Activated naive CD4-positive, alpha-beta T cell treated with anti-CD3 and anti-CD28 coated beads, Interleukin-2, amount 50 U/mL, for 24 hours (primary cell): ENCODE measurements around the gene ASAP3.

Experiments
- H3K27ac Mint-ChIP-seq: one replicate; pipeline ENCODE4 v1.8.0; 2021; ENCODE audit warnings: mild to moderate bottlenecking, mixed read lengths
- H3K27me3 Mint-ChIP-seq: one replicate; pipeline ENCODE4 v1.8.0; 2021; ENCODE audit warnings: mixed read lengths
- H3K36me3 Mint-ChIP-seq: one replicate; pipeline ENCODE4 v1.8.0; 2021; ENCODE audit warnings: mixed read lengths
- H3K4me1 Mint-ChIP-seq: one replicate; pipeline ENCODE4 v1.8.0; 2021; ENCODE audit warnings: mixed read lengths
- H3K4me3 Mint-ChIP-seq: one replicate; pipeline ENCODE4 v1.8.0; 2021; ENCODE audit warnings: mild to moderate bottlenecking, mixed read lengths
- H3K9me3 Mint-ChIP-seq: one replicate; pipeline ENCODE4 v1.8.0; 2021; ENCODE audit warnings: mixed read lengths

Gene ASAP3

DNA sequence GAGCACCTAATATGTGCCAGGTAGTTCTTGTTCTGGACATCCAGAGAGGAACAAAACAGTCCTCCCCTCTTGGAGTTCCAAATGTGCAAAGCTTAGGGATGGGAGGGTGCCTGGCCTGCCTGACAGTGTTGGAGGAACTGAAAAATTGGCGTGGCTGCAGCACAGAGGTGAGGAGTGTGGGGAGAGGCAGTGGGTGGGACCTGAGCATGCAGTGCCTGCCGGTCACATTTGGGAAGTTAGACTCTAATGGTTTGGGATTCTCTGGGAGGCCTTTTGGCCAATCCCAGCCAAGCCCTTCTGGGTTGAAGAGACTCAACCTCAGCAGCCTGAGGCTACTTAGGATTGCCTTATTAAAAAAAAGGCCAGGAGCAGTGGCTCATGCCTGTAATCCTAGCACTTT is 57.2 kb downstream of the ASAP3 start:
- Mint-ChIP-seq H3K36me3 (no peaks in the 10 kb centered on the region), H3K27me3 (no peaks in the 10 kb centered on the region), H3K9me3 (no peaks in the 10 kb centered on the region), H3K4me3 (no peak overlapping the region), H3K27ac (no peak overlapping the region), H3K4me1 (peaks cover 21% of the 10 kb centered on the region)

DNA sequence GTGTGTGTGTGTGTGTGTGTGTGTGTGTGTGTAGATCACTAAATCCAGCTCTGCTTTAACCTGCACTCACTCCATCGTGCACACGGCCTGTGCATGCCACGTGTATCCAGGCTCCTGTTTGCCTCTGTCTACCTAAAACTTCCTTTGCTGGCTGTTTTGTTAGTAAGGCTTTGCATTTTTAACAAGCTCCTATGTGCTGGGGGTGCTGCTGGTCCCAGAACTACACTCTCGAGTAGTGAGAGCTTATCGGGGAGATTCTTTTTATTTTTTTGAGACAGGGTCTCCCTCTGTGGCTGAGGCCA is 58.8 kb downstream of the ASAP3 start:
- Mint-ChIP-seq H3K4me3 (peak overlapping the region; percentile 73), H3K36me3 (no peaks in the 10 kb centered on the region), H3K27me3 (no peaks in the 10 kb centered on the region), H3K27ac (no peak overlapping the region), H3K4me1 (peaks cover 29% of the 10 kb centered on the region), H3K9me3 (no peaks in the 10 kb centered on the region)

DNA sequence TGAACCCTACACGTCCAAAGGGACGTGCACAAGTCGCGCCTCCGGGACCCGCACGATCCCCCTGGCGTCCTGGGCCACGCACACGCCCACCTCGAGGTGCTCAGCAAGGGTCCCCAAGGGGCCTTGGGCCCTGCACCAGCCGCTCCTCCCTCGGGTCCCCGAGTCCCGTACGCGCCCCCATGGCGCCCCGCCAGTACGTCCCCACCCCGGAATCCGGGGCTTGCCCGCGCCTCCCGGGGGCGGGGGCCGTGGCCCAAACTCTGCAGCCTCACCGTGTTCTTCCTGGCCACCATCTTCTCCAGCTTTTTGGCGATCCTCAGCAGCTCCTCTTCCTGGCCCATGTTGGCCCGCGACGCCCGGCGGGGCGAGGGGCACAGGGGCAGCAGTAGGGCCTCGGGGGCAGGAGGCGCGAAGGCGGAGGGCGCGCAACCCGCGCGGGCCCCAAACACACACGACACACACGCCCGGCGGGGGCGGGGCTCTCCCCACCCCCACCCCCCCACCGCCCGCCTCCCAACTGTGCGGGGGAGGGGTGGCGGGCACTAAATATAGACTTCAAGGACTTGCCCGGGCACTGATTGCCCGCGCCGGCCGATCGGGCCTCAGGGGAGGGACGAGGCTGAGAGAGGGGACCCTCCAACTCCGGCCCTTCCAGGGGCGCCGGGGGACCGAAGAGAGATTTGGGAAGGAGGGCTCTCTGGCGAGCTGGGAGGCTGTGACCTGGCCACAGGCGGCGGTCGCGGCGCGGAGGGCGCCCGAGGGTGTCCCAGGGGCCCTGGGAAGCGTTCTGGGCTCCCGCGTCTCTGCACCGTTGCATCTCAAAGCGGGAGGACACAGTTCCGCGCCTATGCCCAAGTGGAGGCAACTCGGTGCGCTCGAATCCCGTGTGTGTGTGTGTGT is 59.4 kb downstream of the ASAP3 start, which contains the start of gene TCEA3:
TSS of gene TCEA3 (minus strand) at position 456 of the 900 bp plus-strand sequence. CDS start at position 341, 115 bp downstream.
- no peaks in the 10 kb centered on the region for H3K27me3 Mint-ChIP-seq
- H3K36me3 Mint-ChIP-seq: no peaks in the 10 kb centered on the region
- H3K4me1 Mint-ChIP-seq: peaks cover 33% of the 10 kb centered on the region

DNA sequence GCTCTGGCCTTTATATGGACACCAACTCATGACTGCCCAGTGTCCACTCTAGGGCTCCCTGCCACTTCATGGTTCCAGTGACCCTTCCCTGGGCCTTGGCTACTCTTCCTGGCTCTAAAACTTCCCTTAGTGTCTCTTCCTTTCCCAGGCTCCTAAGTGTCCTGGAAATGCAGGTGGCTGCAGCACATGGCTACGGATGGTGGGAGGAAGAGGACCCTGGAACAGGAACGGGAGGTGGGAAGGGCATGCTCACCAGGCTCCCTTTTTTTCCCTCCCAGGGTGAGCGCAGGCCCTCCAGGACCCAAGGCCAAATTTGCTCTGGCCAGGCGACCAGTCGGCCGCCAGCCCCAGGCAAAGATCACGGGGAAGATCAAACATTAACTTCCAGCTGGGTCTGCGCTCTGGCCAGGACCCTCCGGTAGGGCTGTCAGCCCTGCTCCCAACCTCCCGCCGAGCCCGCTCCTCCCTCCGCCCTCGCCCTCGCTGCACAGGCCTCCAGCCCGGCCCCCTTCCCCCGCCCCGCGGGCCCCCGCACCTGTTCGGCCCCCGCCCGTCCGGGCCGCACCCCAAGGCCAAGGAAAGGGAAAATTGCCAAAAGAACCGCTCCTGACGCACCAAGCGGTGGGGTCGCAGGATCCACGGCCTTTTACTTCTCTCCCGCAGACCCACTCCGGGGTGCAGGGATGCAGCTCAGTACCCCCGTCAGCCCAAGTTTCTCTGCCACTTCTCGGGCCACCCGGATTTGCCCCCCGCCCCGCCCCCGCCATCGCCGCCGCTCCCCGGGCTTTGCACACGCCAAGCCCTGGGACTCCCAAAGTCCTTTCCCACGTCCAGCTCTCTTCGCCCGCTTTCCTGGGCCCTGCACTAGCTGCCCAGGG is 60.3 kb downstream of the ASAP3 start:
- Mint-ChIP-seq H3K27me3 (no peaks in the 10 kb centered on the region), H3K4me1 (peaks cover 33% of the 10 kb centered on the region), H3K27ac (peak overlapping the region; percentile 86), H3K4me3 (peak overlapping the region; percentile 86), H3K9me3 (no peaks in the 10 kb centered on the region), H3K36me3 (no peaks in the 10 kb centered on the region)

More for the DNA sequence above, 59.4 kb downstream of the ASAP3 start, which contains the start of gene TCEA3:
- peak within 1 kb of the TSS; percentile 86 for H3K4me3 Mint-ChIP-seq
- no peaks in the 10 kb centered on the region for H3K9me3 Mint-ChIP-seq
- H3K27ac Mint-ChIP-seq: no peak within 1 kb of the TSS

DNA sequence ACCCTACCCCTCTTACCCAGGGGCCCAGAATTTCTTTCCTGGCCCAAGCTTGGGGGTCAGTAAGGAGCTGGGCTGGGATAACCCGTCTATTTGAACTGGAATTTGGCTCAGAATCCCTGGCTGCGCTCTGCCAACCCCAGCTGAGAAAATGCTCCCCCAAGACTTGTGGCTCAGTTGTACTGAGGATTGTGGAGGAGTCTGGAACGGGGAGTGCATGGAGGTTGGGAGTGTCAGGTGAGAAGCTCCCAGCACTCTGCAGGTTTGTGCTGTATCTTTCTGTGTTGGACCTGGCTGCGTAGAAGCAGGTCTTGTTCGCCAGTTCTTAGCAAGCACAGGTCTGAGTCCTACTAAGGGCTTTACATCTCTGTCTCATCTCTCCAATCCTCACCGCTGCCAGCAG is 61.0 kb downstream of the ASAP3 start:
- Mint-ChIP-seq H3K4me3 (peak overlapping the region; percentile 86), H3K27ac (peak overlapping the region; percentile 86), H3K27me3 (no peaks in the 10 kb centered on the region), H3K4me1 (peaks cover 33% of the 10 kb centered on the region), H3K9me3 (no peaks in the 10 kb centered on the region), H3K36me3 (no peaks in the 10 kb centered on the region)

DNA sequence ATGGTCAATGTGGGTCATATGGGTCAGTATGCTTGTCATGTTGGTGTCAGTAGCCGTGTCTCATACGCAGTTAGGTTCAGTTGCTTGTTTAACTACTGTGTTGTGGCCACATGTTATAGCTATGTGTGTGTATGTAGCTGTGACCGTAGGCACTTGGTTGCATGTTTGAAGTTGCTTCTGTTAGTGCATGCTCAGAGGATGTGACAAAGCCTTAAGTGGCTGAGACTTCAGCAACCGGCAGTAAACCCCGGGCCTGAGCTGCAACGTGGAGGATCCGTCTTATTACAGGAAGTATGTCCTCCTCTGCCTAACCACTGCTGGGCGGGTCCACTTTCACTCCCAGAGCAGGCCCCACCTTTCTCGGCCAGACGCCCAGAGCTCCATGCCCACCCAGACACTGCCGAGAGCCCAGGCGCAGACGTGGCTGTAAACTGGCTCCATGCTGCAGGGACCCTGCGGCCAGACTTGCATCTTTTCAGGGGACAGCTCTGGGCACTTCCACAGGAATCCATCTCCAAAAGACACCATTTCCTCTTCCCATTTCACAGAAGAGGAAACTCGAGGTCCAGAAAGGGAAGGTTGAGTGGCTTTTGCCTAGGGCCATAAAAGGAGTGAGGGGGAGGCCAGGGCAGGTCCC is 61.6 kb downstream of the ASAP3 start:
- Mint-ChIP-seq H3K36me3 (no peaks in the 10 kb centered on the region), H3K4me1 (peaks cover 33% of the 10 kb centered on the region), H3K4me3 (peak overlapping the region; percentile 86)

DNA sequence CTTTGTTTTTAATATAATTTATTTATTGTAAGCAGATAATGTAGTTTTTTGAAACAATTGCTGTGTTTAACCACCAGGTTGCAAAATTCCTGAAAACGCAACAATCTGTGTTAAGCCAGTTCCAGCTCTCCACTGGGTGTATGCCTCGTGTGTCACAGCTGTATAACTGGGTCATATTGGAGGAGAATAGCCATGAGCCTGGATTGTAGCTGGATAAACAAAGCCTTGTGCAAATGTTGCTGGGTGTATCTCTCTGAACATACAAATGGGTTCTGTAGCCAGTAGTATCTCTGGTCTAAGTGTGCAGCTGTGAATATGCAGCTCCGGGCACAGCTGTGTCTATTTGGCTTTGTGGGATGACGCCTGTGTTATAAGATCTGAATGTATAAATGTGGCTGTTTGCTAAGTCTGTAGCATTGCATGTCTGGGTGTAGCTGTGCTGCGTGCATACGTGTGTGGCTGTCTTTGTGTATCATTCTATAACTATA is 62.2 kb downstream of the ASAP3 start:
- H3K36me3 Mint-ChIP-seq: no peaks in the 10 kb centered on the region
- no peaks in the 10 kb centered on the region for H3K9me3 Mint-ChIP-seq
- peaks cover 33% of the 10 kb centered on the region for H3K4me1 Mint-ChIP-seq
- no peaks in the 10 kb centered on the region for H3K27me3 Mint-ChIP-seq
- H3K27ac Mint-ChIP-seq: no peak overlapping the region
- no peak overlapping the region for H3K4me3 Mint-ChIP-seq

More for the DNA sequence above, 61.6 kb downstream of the ASAP3 start:
- H3K27me3 Mint-ChIP-seq: no peaks in the 10 kb centered on the region
- H3K9me3 Mint-ChIP-seq: no peaks in the 10 kb centered on the region
- no peak overlapping the region for H3K27ac Mint-ChIP-seq

DNA sequence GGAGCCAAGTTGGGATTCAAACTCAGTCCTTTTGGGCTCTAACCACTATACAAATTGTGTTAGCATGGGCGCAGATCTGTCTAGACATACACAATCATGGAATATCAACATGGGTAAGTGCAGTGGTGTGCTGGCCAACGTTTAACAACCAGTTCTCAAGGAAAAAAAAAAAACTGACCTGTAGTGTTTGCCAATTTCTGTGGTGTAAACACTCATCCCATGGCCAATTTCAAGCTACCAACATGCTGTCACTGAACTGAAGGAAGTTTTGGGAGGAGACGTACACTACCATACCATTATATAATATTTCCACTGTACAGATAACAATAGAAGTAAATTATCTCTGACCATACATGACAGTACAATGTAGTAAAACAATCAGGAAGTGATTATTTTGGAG is 62.6 kb downstream of the ASAP3 start:
- no peak overlapping the region for H3K27ac Mint-ChIP-seq
- peaks cover 33% of the 10 kb centered on the region for H3K4me1 Mint-ChIP-seq
- H3K36me3 Mint-ChIP-seq: no peaks in the 10 kb centered on the region
- H3K27me3 Mint-ChIP-seq: no peaks in the 10 kb centered on the region
- no peaks in the 10 kb centered on the region for H3K9me3 Mint-ChIP-seq
- H3K4me3 Mint-ChIP-seq: no peak overlapping the region

DNA sequence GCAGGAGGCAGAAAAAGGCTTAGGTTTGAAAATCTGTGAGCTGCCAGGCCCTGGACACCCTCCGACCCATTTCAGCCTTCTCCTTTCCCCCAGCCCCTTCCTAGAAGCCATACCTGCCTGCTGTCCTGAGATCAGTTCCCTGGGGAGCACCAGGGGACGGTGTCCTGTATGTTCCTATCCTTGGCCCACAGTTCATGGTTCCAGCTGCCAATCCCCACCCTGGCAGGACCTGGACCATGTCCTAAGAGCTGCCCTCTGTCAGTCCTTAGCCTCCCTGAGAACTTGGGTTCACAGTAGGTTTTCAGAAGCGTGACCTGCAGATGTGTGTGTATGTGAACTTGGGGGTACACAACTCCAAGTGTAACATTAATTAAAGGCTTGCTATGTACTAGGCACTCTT is 63.2 kb downstream of the ASAP3 start:
- Mint-ChIP-seq H3K9me3 (no peaks in the 10 kb centered on the region), H3K4me3 (no peak overlapping the region), H3K27me3 (no peaks in the 10 kb centered on the region), H3K36me3 (no peaks in the 10 kb centered on the region), H3K4me1 (peaks cover 33% of the 10 kb centered on the region), H3K27ac (no peak overlapping the region)

DNA sequence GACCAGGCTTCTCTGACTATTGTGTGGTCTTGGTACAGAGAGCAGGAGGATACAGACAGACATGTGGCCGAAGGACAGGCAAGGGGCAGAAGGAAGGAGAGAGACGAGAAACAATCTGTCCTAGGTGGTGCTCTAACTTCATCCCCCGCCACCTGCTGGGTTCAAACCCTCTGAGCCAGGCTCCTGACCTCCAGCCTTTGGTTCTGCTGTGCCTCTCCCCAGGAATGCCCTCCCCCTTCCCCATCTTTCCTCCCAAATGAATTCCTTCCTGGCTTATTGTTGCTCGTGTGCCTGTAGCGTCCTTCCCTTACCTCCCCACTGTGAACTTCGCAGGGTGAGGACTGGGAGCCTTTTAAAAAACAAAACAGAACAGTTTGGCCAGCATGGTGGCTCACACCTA is 64.8 kb downstream of the ASAP3 start:
- H3K4me1 Mint-ChIP-seq: peaks cover 32% of the 10 kb centered on the region
- H3K9me3 Mint-ChIP-seq: no peaks in the 10 kb centered on the region
- H3K27me3 Mint-ChIP-seq: no peaks in the 10 kb centered on the region
- H3K4me3 Mint-ChIP-seq: no peak overlapping the region
- H3K27ac Mint-ChIP-seq: no peak overlapping the region
- H3K36me3 Mint-ChIP-seq: no peaks in the 10 kb centered on the region

DNA sequence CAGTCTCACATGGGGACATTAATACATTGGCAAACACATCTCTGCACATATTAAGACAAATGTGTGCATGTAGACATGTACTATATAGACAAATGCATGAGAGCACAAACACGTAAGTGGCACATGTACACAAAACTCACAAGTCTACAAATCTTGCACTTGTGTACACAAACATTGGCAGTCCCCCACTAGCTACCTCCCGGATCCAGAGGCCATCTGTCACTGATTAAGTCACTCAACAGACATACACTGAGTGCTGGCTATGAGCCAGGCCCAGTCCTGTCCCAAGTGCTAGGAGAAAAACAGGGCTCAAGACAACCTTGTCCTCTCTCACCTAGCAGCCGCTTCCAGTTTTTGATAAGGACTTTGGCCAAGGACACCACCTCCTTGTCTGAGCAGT is 66.4 kb downstream of the ASAP3 start:
- Mint-ChIP-seq H3K27ac (no peak overlapping the region), H3K27me3 (no peaks in the 10 kb centered on the region), H3K36me3 (no peaks in the 10 kb centered on the region), H3K4me3 (no peak overlapping the region), H3K9me3 (no peaks in the 10 kb centered on the region), H3K4me1 (peaks cover 19% of the 10 kb centered on the region)

DNA sequence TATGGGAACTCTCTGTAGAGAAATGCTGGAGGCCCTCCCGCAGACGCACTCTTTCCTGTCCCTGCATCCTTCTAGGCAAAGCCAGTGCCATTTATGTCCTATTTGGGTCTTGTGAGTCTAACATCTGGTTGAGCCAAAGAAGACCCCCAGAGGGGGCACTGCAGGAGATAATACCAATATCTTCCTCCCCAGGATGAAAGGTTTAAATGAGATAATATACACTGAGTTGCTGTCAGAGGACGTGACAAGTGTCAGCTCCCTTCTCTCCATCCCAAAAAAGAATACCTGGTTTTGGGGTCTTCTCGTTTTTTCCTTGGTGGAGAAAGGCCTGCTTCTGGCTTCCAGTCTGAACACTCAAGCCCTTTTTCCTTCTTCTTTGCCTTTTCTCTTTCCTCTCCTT is 67.0 kb downstream of the ASAP3 start:
- Mint-ChIP-seq H3K4me3 (no peak overlapping the region), H3K4me1 (peaks cover 13% of the 10 kb centered on the region), H3K27me3 (no peaks in the 10 kb centered on the region), H3K27ac (no peak overlapping the region), H3K9me3 (no peaks in the 10 kb centered on the region), H3K36me3 (no peaks in the 10 kb centered on the region)

DNA sequence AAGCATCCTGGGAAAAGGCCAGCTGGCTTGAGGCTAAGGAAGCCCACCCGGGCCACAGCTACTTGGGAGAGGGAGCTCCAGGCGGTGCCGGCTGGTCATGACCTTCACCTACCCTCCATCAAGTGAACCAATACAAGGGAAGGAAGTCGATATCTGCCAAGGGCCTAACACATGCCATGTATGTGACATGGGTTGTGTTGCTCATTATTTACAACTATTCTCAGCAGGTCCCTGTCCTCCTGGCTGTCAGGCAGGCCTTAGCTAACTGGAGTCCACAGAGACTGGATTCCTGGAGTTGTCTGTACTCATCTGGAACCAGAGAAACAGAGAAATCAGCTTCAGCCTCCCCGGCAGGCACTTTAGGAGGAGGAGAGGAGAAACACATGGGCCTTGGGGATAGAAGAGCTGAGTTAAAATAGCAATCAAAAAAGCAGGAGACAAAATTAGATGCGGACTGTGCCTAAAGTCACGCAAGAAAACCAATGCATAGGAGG is 75.1 kb downstream of the ASAP3 start:
- H3K4me1 Mint-ChIP-seq: peaks cover 6% of the 10 kb centered on the region
- H3K27me3 Mint-ChIP-seq: no peaks in the 10 kb centered on the region
- H3K27ac Mint-ChIP-seq: no peak overlapping the region
- no peaks in the 10 kb centered on the region for H3K36me3 Mint-ChIP-seq
- no peaks in the 10 kb centered on the region for H3K9me3 Mint-ChIP-seq
- no peak overlapping the region for H3K4me3 Mint-ChIP-seq

DNA sequence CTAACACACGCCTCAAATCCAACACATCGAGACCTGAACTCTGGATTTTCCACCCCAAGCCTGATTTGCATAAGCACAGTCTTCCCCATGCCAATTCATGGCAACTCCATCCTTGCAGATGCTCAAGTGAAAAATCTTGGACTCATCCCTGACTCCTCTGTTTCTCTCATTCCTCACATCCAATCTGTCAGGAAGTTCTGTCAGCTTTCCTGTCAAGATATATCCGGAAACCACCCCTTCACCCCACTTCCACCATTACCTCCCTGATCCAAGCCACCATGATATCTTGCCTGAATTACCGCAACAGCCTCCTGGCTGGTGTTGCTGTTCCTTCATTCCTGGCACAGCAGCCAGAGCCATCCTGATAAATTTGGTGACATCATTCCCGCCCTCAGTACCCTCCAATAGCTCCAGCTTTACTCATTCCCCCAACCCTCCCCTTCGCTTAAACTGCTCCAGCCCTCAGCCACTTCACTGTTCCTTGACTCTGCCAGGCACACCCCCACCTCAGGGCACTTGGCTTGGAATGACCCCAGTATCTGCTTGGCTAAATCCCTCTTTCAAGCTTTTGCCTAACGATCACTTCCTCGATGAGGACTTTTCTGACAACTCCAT is 76.9 kb downstream of the ASAP3 start:
- Mint-ChIP-seq H3K4me3 (no peak overlapping the region), H3K36me3 (peaks cover 3% of the 10 kb centered on the region), H3K27ac (no peak overlapping the region), H3K9me3 (no peaks in the 10 kb centered on the region), H3K4me1 (peaks cover 8% of the 10 kb centered on the region), H3K27me3 (no peaks in the 10 kb centered on the region)

DNA sequence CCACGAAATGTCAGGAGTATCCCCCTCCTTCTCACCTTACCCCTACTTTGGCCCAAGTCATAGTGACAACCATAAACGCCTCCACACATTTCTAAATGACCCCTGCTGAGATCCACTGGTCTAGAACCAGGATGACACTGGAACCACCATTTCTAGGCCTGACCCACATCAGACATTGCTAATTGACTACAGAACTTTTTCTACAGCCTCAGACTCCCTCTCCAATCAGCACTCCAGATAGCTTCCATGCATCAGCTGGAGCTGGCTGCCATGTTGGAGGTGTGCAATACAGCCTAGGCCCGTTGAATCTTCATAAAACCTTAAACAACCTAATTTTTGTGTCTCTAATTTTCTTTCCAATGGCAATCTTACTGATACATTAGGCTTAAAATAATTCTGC is 78.0 kb downstream of the ASAP3 start:
- Mint-ChIP-seq H3K36me3 (peaks cover 3% of the 10 kb centered on the region), H3K27me3 (no peaks in the 10 kb centered on the region), H3K27ac (no peak overlapping the region), H3K9me3 (no peaks in the 10 kb centered on the region), H3K4me1 (peaks cover 8% of the 10 kb centered on the region), H3K4me3 (no peak overlapping the region)
